Breast epithelium (tissue), 3 donors: Measurements from ENCODE around the gene FHIT.

Experiments used
- CTCF ChIP-seq, 3 donors: fragments of 450-650 bp; IDR thresholded peaks; one replicate each; pipeline ENCODE4 v1.5.1; 2016 to 2017; ENCODE audit warnings: antibody characterized with exemption in 3 of 3, mild to moderate bottlenecking in 3 of 3, moderate library complexity in 3 of 3
- POLR2A ChIP-seq: fragments of 450-650 bp; IDR thresholded peaks from one replicate; pipeline ENCODE4 v1.6.1; 2016; ENCODE audit warnings: antibody characterized with exemption, mild to moderate bottlenecking, moderate library complexity

- no peak for TF ChIP-seq POLR2A
- no peak for TF ChIP-seq CTCF (IDR thresholded peaks at IDR 0.05)
Observed at GRCh38 chr3:60053526-60054265, 1197.6 kb downstream of the FHIT start.
